Lower lobe of right lung (tissue), 2 donors: ENCODE data around the gene HECW1. TPM values are rescaled to one million over a fixed set of nuclear protein-coding genes. Genes with fewer than 3 reads are reported as not detected.

Experiments
- ATAC-seq, 2 donors: fragments of 200-7000 bp; cut with Tn5 transposase; one replicate each; pipeline ENCODE4 v1.9.1; 2020 to 2022; ENCODE audit warnings: mild to moderate bottlenecking in 2 of 2, moderate library complexity in 2 of 2
- DNase-seq: peaks from one replicate; pipeline ENCODE4 v3.0.0-alpha.2; 2020
- H3K27ac ChIP-seq: fragments of 200-600 bp; one replicate; pipeline ENCODE4 v1.8.0; 2022
- H3K27me3 ChIP-seq: fragments of 200-600 bp; one replicate; pipeline ENCODE4 v1.8.0; 2022; ENCODE audit warnings: low read depth
- H3K36me3 ChIP-seq: fragments of 200-600 bp; one replicate; pipeline ENCODE4 v1.8.0; 2022; ENCODE audit warnings: mild to moderate bottlenecking
- H3K4me1 ChIP-seq: fragments of 200-600 bp; one replicate; pipeline ENCODE4 v1.8.0; 2022
- H3K4me3 ChIP-seq: fragments of 200-600 bp; one replicate; pipeline ENCODE4 v1.8.0; 2022; ENCODE audit warnings: mild to moderate bottlenecking
- H3K9me3 ChIP-seq: fragments of 200-600 bp; one replicate; pipeline ENCODE4 v1.8.0; 2022
- CTCF ChIP-seq: fragments of 200-600 bp; IDR thresholded peaks from one replicate; pipeline ENCODE4 v1.8.0; 2022; ENCODE audit warnings: antibody characterized with exemption, mild to moderate bottlenecking
- intact Hi-C: fragments of 100-400 bp; cut with DNase I; formaldehyde crosslinking; loops from one replicate; pipeline ENCODE4 v1.11.0; 2022
- microRNA-seq: library from miRNA; unstranded; fragments of <30 nt; microRNA quantifications from one replicate; pipeline ENCODE4 v1.2.0, GENCODE V29; 2020; ENCODE audit warnings: borderline number of aligned reads
- total RNA-seq: library from RNA; stranded (reverse); fragmentation: NEBNext Ultra II Directional; extraction: Animal tissue kit (Norgen Biotek cat#: 25700); gene quantifications from one replicate; pipeline ENCODE4 v1.2.1, GENCODE V29; 2021
- donor health status: DM: no; HTN: yes; CAD: no; lungs with severe emphysema.

Gene HECW1
- total RNA-seq, 1 donor from 2014 or later = 0.06 TPM

- H3K27ac ChIP-seq = no peak overlapping the region
- ATAC-seq (no peak), DNase-seq (no peak)
- no peaks in the 10 kb centered on the region for H3K27me3 ChIP-seq
- H3K4me3 ChIP-seq = no peak overlapping the region
- intact Hi-C loops = no loop called here
- peaks cover 10% of the 10 kb centered on the region for H3K4me1 ChIP-seq
- H3K36me3 ChIP-seq = peaks cover 69% of the 10 kb centered on the region
- H3K9me3 ChIP-seq = no peaks in the 10 kb centered on the region
- no peak for TF ChIP-seq CTCF
These were observed 499.7 kb downstream of the HECW1 start for GRCh38 chr7:43612128-43612527.

- TF ChIP-seq CTCF = no peak
- DNase-seq (no peak), ATAC-seq (no peak)
- intact Hi-C loops = no loop called here
- Histone ChIP-seq H3K9me3 (no peaks in the 10 kb centered on the region), H3K27ac (no peak overlapping the region), H3K4me1 (peaks cover 11% of the 10 kb centered on the region), H3K4me3 (no peak overlapping the region), H3K36me3 (peaks cover 73% of the 10 kb centered on the region), H3K27me3 (no peaks in the 10 kb centered on the region)
These were observed 500.4 kb downstream of the HECW1 start for GRCh38 chr7:43612599-43613589.

Small RNA genes lying within 50 kb of the gene (microRNA-seq; reads per million reads assigned to microRNA genes)
- gene MIR3943 = not detected

Other genes starting within 250 kb of the HECW1 start
- gene C7orf25, start 200.6 kb upstream of the HECW1 start, total RNA-seq = 7.8 TPM
- gene PSMA2, start 180.5 kb upstream of the HECW1 start, total RNA-seq = 52.3 TPM
- gene MRPL32, start 180.3 kb upstream of the HECW1 start, total RNA-seq = 45.0 TPM